ENCODE data around the gene ASB13.

Gene ASB13

GRCh38 chr10:5589661-5590511 is 76.5 kb downstream of the ASB13 start:
- Histone ChIP-seq H3K36me3 (ENCODE audit: insufficient read depth) (no peaks in the 10 kb centered on the region), H3K27me3 (ENCODE audit: insufficient read depth, low read depth) (no peaks in the 10 kb centered on the region), H3K9ac (no peak overlapping the region), H3K4me2 (no peak overlapping the region), H3K4me1 (ENCODE audit: low read depth, poor library complexity, severe bottlenecking) (peaks cover 3% of the 10 kb centered on the region), H3K79me2 (ENCODE audit: insufficient read depth, low read depth) (no peaks in the 10 kb centered on the region), H3K27ac (no peak overlapping the region), H2AFZ (ENCODE audit: low read depth) (no peak overlapping the region), H4K20me1 (ENCODE audit: insufficient read depth) (no peaks in the 10 kb centered on the region), H3K4me3 (IDR thresholded peaks at IDR 0.05; ENCODE audit: insufficient read depth, low read depth, low read length) (no peak overlapping the region)
- no peak for TF ChIP-seq CTCF (conservative IDR thresholded peaks at IDR 0.05; ENCODE audit: low read depth, low read length)

GRCh38 chr10:5589011-5589660 is 77.3 kb downstream of the ASB13 start:
- Histone ChIP-seq H3K4me2 (no peak overlapping the region), H4K20me1 (ENCODE audit: insufficient read depth) (no peaks in the 10 kb centered on the region), H2AFZ (ENCODE audit: low read depth) (no peak overlapping the region), H3K36me3 (ENCODE audit: insufficient read depth) (no peaks in the 10 kb centered on the region), H3K79me2 (ENCODE audit: insufficient read depth, low read depth) (no peaks in the 10 kb centered on the region), H3K4me1 (ENCODE audit: low read depth, poor library complexity, severe bottlenecking) (peaks cover 3% of the 10 kb centered on the region), H3K9ac (no peak overlapping the region), H3K4me3 (IDR thresholded peaks at IDR 0.05; ENCODE audit: insufficient read depth, low read depth, low read length) (no peak overlapping the region), H3K27ac (no peak overlapping the region), H3K27me3 (ENCODE audit: insufficient read depth, low read depth) (no peaks in the 10 kb centered on the region)
- no peak for TF ChIP-seq CTCF (conservative IDR thresholded peaks at IDR 0.05; ENCODE audit: low read depth, low read length)

Data from KMS-11 (cell line).